ENCODE results near the gene CSTB. TPM values are rescaled to one million over a fixed set of nuclear protein-coding genes. Genes with fewer than 3 reads are reported as not detected.

Gene CSTB
- total RNA-seq, 6 donors from 2014 or later = 19.9 to 122 (median 51.3) TPM

DNA sequence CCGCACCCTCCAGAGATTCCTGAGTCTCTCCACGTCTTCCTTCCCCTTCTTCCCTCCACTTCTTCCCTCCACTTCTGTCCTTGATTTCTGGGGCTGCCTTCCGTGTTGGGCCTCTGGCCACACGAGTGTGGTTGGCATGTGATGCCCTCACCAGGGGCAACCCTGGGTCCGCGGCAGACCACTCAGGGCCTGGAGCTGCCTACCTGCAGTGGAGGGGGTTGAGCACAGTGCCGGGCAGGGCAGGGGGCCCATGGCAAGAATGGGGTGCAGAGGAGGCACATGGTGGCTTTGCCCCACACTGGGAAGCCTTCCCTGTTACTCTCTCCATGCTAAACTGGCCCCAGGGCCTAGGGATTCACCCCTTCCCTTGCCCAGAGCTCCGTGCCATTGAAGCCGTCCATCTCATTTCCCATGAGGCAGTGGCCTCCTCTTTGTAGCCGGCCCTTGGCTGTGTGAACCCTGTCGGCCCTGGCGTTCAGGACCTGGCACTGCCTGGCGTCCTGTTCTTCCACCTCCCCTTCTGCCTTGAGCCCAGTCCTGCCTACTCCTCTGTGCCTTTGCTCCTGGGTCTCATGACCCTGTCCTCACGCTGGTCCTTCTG is 26.7 kb upstream of the CSTB start:
- peaks cover 0 to 5% (median 0%) of the 10 kb centered on the region in 4 donors for H3K4me1 ChIP-seq
- peak in 1 of 2 donors; percentile 52 for DNase-seq
- no peaks in the 10 kb centered on the region for H3K9me3 ChIP-seq
- peaks cover 8 to 68% (median 60%) of the 10 kb centered on the region in 4 donors for H3K36me3 ChIP-seq
- H3K27ac ChIP-seq = no peak overlapping the region
- TF ChIP-seq, protein P1, sequence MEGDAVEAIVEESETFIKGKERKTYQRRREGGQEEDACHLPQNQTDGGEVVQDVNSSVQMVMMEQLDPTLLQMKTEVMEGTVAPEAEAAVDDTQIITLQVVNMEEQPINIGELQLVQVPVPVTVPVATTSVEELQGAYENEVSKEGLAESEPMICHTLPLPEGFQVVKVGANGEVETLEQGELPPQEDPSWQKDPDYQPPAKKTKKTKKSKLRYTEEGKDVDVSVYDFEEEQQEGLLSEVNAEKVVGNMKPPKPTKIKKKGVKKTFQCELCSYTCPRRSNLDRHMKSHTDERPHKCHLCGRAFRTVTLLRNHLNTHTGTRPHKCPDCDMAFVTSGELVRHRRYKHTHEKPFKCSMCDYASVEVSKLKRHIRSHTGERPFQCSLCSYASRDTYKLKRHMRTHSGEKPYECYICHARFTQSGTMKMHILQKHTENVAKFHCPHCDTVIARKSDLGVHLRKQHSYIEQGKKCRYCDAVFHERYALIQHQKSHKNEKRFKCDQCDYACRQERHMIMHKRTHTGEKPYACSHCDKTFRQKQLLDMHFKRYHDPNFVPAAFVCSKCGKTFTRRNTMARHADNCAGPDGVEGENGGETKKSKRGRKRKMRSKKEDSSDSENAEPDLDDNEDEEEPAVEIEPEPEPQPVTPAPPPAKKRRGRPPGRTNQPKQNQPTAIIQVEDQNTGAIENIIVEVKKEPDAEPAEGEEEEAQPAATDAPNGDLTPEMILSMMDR (IDR thresholded peaks at IDR 0.05) = no peak
- TF ChIP-seq POLR2AphosphoS5 (IDR thresholded peaks at IDR 0.05) (no peak), POLR2A (IDR thresholded peaks at IDR 0.05) (no peak)
- H3K4me3 ChIP-seq = no peak overlapping the region
- no peak for ATAC-seq (ENCODE audit: low FRiP score in 2 of 2)
- no peaks in the 10 kb centered on the region for H3K27me3 ChIP-seq
- WGBS, 2 donors = 84 to 94% methylated on average over 14 of the region's 14 CpGs

DNA sequence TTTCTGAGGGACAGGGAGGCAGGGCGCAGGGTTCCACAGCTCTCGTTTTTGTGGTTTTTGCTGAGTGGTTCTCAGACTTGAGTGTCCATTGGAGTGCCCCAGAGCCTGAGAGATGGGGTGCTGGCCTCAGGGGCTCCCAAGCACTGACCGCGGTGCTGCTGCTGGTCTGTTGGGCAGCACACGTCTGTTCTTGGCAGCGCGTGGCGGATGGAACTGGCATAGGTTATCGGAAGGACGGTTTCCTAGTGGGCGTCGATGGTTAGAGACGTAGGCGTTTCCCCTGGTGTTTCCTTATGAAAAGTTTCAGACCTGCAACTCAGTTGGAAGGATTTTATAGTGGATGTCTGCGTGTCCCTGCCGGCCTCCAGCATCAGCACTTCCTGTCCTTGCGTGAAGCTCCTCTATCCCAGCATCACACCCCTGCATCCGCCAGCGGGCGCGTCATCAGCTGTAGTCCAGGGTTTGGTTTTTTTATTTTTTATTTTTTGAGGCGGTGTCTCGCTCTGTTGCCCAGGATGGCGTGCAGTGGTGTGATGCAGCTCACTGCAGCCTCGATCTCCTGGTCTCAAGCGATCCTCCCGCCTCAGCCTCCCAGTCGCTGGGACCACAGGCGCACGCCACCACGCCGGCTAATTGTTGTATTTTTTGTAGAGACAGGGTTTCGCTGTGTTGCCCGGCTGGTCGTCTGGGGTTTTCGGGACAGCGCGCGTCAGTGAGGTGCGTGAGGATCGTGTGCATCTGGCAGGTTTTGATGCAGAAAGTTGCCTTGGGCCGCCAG is 25.1 kb upstream of the CSTB start:
- no peaks in the 10 kb centered on the region for H3K27me3 ChIP-seq
- peaks cover 0 to 5% (median 0%) of the 10 kb centered on the region in 4 donors for H3K4me1 ChIP-seq
- H3K27ac ChIP-seq = no peak overlapping the region
- TF ChIP-seq, protein P1 (IDR thresholded peaks at IDR 0.05) = no peak
- no peak for TF ChIP-seq POLR2AphosphoS5 (IDR thresholded peaks at IDR 0.05)
- TF ChIP-seq EP300 (IDR thresholded peaks at IDR 0.05) = no peak
- TF ChIP-seq POLR2A (IDR thresholded peaks at IDR 0.05) = no peak
- no peak overlapping the region for H3K4me3 ChIP-seq
- H3K36me3 ChIP-seq = peaks cover 11 to 82% (median 75%) of the 10 kb centered on the region in 4 donors
- ATAC-seq (ENCODE audit: low FRiP score in 2 of 2) (no peak), DNase-seq (peak in 1 of 2 donors; percentile 63)
- H3K9me3 ChIP-seq = no peaks in the 10 kb centered on the region
- 95 to 96% methylated on average over 37 to 42 of the region's 42 CpGs for WGBS, 2 donors

DNA sequence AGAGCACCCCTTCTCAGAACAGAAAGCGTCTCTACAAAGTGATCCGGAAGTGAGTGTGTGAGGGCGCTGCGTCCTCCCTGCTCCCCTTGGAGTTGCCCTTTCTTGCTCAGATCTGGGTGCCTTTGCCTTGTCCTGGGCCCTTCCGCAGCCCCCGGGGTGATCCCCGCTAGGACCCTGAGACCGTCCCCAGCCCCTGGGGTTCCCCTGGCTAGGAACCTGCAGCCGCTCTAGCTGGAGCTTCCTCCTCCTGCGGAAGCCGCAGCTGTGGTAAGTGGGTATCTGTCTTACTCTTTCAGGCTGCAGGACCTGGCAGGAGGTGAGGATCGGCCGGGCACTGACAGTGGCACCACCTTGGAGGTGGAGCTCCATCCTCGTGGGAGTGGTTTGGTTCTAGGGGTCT is 24.5 kb upstream of the CSTB start:
- TF ChIP-seq EP300 (IDR thresholded peaks at IDR 0.05) = no peak
- no peak for TF ChIP-seq POLR2A (IDR thresholded peaks at IDR 0.05)
- TF ChIP-seq POLR2AphosphoS5 (IDR thresholded peaks at IDR 0.05) = no peak
- TF ChIP-seq, protein P1 (IDR thresholded peaks at IDR 0.05) = no peak
- ATAC-seq (ENCODE audit: low FRiP score in 2 of 2) = no peak
- Histone ChIP-seq H3K36me3 (peaks cover 11 to 86% (median 82%) of the 10 kb centered on the region in 4 donors), H3K27me3 (no peaks in the 10 kb centered on the region), H3K27ac (no peak overlapping the region), H3K4me3 (no peak overlapping the region), H3K9me3 (no peaks in the 10 kb centered on the region), H3K4me1 (no peaks in the 10 kb centered on the region)
- peak in 1 of 2 donors; percentile 32 for DNase-seq
- 95 to 96% methylated on average over 8 to 13 of the region's 14 CpGs for WGBS, 2 donors

DNA sequence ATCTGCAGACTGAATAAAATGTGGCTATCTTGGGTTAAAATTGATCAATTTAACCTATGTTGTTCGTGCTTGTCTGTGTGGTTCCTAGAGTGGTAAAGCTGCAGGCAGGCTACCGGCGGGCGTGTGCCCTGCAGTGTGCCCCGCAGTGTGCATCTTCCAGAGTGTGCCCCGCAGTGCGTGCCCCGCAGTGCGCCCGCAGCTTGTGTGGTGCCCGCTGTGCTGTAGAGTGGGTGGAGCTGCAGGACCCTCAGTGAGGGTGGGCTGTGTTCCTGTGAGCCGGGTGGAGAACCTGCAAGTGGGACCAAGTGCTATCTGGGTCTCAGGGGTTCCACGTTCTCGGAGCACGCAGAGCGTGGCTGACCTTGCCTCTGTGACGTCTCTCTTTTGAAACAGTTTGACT is 24.0 kb upstream of the CSTB start:
- Histone ChIP-seq H3K27me3 (no peaks in the 10 kb centered on the region), H3K27ac (no peak overlapping the region), H3K36me3 (peaks cover 11 to 90% (median 86%) of the 10 kb centered on the region in 4 donors), H3K4me3 (no peak overlapping the region), H3K4me1 (no peaks in the 10 kb centered on the region), H3K9me3 (no peaks in the 10 kb centered on the region)
- WGBS, 2 donors = 96 to 97% methylated on average over 11 to 17 of the region's 17 CpGs
- no peak for ATAC-seq (ENCODE audit: low FRiP score in 2 of 2)
- DNase-seq = peak in 1 of 2 donors; percentile 72
- no peak for TF ChIP-seq POLR2AphosphoS5 (IDR thresholded peaks at IDR 0.05)
- no peak for TF ChIP-seq POLR2A (IDR thresholded peaks at IDR 0.05)
- TF ChIP-seq EP300 (IDR thresholded peaks at IDR 0.05) = no peak
- TF ChIP-seq, protein P1 (IDR thresholded peaks at IDR 0.05) = no peak
